Left ventricle myocardium inferior (tissue), 1 donor: ENCODE data around the gene NUAK1. TPM values are rescaled to one million over a fixed set of nuclear protein-coding genes. Genes with fewer than 3 reads are reported as not detected.

Source experiments
- DNase-seq: peaks from one replicate; pipeline ENCODE4 v3.0.0-alpha.2; 2020
- H3K27ac ChIP-seq: fragments of 200-600 bp; replicated peaks from 2 replicates; pipeline ENCODE4 v1.8.0; 2021
- H3K27me3 ChIP-seq: fragments of 200-600 bp; 2 replicates; pipeline ENCODE4 v1.8.0; 2021; ENCODE audit warnings: low read depth
- H3K36me3 ChIP-seq: fragments of 200-600 bp; 2 replicates; pipeline ENCODE4 v1.8.0; 2021
- H3K4me1 ChIP-seq: fragments of 200-600 bp; 2 replicates; pipeline ENCODE4 v1.8.0; 2021
- H3K4me3 ChIP-seq: fragments of 200-600 bp; 2 replicates; pipeline ENCODE4 v1.8.0; 2021; ENCODE audit warnings: mild to moderate bottlenecking, moderate library complexity
- H3K9me3 ChIP-seq: fragments of 200-600 bp; replicated peaks from 2 replicates; pipeline ENCODE4 v1.8.0; 2021
- intact Hi-C: fragments of 100-400 bp; cut with micrococcal nuclease; formaldehyde crosslinking; loops from one replicate; pipeline ENCODE4 v1.11.0; 2022
- total RNA-seq: library from RNA; stranded (reverse); fragmentation: NEBNext Ultra II Directional; extraction: Animal tissue kit (Norgen Biotek cat#: 25700); gene quantifications from one replicate; pipeline ENCODE4 v1.2.1, GENCODE V29; 2021
- TF ChIP-seq, protein P1 (sequence below): fragments of 200-600 bp; IDR thresholded peaks from 2 replicates; pipeline ENCODE4 v1.8.0; 2021; ENCODE audit warnings: antibody characterized with exemption, mild to moderate bottlenecking, borderline replicate concordance
- donor health status: DM: no; HTN: yes; CAD: no; lungs with severe emphysema.

NUAK1 gene
- total RNA-seq, 1 donor from 2014 or later, result 42.1 TPM

DNA sequence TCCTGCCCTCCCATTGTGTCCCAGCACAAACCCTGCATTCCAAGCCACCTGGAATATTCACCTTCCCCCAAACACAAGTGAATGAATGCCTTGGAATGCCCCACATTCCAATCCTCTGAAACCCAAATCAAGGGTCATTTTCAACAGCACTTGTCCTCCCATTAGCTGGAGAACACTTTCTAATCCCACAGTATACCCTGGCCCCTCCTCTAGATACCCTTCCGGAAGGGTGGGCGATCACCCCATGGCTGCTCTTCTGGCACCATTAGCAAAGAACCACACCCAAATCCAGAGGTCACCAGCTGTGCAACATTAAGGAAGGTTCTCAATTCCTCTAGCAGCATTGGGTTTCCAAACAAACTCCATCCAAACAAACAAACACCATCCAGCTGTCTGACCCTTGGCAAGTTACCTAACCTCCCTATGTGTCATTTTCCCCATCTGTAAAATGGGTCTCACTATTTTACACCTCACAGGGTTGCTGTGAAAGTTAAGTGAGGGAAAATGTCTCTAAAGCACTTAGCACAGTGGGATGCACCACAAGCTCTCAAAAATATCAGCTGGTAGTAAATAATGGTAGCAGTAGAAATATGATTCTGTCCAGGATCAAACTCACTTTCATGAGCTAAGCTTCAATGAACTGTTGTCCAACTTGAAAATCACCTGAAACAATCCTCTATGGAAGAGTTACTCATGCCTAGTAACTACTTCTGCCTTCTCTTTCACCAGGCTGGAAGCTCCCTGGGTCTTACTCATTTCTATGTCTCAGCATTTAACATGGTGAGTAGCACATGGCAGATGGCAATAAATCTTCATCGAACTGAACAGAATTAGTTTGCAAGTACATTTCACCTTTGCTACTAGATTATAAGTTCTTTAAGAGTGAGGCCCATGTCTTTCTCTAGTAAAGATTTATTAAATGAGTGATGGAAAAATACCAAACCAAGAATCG lies 5.3 kb downstream of the NUAK1 start:
- no peaks in the 10 kb centered on the region for H3K36me3 ChIP-seq
- no peaks in the 10 kb centered on the region for H3K9me3 ChIP-seq
- H3K27me3 ChIP-seq, result no peaks in the 10 kb centered on the region
- intact Hi-C loops, result no loop called here
- peak overlapping the region; percentile 98 for H3K27ac ChIP-seq
- H3K4me3 ChIP-seq, result peak overlapping the region; percentile 95
- TF ChIP-seq, protein P1, sequence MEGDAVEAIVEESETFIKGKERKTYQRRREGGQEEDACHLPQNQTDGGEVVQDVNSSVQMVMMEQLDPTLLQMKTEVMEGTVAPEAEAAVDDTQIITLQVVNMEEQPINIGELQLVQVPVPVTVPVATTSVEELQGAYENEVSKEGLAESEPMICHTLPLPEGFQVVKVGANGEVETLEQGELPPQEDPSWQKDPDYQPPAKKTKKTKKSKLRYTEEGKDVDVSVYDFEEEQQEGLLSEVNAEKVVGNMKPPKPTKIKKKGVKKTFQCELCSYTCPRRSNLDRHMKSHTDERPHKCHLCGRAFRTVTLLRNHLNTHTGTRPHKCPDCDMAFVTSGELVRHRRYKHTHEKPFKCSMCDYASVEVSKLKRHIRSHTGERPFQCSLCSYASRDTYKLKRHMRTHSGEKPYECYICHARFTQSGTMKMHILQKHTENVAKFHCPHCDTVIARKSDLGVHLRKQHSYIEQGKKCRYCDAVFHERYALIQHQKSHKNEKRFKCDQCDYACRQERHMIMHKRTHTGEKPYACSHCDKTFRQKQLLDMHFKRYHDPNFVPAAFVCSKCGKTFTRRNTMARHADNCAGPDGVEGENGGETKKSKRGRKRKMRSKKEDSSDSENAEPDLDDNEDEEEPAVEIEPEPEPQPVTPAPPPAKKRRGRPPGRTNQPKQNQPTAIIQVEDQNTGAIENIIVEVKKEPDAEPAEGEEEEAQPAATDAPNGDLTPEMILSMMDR, result no peak
- no peak for DNase-seq
- peaks cover 97% of the 10 kb centered on the region for H3K4me1 ChIP-seq

DNA sequence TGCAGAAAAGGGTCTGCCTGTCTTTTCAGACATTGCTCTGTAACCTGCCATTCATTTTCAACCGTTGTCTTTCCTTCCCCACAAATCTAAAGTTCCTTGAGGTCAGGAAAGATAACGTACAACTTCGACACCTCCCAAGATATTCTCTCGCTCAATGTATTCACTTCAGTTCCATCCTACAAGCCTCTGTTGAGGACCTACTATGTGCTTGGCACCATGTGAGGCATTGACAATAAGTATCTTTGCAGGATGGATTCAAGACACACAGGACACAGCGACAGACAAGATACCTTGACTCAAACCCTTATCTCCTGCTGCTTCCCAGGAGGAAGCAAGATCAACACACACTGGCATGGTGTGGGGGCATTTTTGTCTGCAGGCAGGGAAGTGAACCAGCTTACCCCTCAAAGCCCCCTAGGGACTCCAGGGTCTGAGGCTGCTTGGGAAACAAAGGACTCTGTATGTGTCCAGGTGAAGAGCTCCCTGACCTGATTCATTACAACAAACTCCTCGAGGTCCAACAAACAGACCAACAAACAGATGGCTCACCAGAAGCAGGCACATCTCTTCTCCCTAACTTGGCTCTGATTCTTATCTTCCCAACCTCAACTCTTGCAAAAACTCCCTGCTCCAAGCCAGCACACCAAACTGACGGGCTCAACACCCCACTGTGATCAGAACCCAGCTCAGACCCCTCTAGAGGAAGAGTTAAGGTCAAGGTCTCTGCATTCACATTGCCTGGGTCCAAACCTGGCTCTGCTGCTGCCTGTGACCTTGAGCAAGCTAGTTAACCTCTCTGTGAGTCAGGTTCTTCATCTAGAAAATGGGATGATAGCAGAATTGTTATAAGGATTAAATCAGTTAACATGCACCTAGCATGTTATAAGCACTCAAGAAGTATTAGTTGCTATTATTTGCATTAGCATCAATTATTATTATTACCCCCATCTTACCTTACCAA lies 6.3 kb downstream of the NUAK1 start:
- intact Hi-C loops, result no loop called here
- Histone ChIP-seq H3K36me3 (no peaks in the 10 kb centered on the region), H3K27ac (peak overlapping the region; percentile 98), H3K4me3 (peak overlapping the region; percentile 95), H3K9me3 (no peaks in the 10 kb centered on the region), H3K4me1 (peaks cover 97% of the 10 kb centered on the region), H3K27me3 (no peaks in the 10 kb centered on the region)
- TF ChIP-seq, protein P1, result no peak
- no peak for DNase-seq

DNA sequence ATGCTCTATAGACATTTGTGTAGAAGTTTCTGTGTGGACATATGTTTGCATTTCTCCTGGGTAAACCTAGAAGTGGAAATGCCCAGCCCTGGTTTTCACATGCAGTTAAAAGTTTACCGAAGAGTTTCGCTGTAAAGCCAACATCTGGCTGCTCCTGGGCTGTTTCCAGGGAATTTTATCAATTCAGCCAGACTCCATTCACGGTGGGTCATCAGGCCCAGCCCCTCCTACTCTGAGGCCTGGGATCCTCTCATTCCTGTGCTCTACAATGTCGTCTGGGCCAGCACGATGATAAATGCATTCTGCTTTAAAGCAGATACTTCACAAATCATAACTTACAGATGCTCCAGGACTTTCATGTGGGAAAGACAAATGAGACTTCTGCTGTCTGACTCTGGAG lies 7.1 kb downstream of the NUAK1 start:
- Histone ChIP-seq H3K27ac (peak overlapping the region; percentile 98), H3K4me3 (peak overlapping the region; percentile 21), H3K27me3 (no peaks in the 10 kb centered on the region), H3K4me1 (peaks cover 98% of the 10 kb centered on the region), H3K9me3 (no peaks in the 10 kb centered on the region), H3K36me3 (no peaks in the 10 kb centered on the region)
- intact Hi-C loops, result no loop called here
- TF ChIP-seq, protein P1, result no peak
- DNase-seq, result no peak

DNA sequence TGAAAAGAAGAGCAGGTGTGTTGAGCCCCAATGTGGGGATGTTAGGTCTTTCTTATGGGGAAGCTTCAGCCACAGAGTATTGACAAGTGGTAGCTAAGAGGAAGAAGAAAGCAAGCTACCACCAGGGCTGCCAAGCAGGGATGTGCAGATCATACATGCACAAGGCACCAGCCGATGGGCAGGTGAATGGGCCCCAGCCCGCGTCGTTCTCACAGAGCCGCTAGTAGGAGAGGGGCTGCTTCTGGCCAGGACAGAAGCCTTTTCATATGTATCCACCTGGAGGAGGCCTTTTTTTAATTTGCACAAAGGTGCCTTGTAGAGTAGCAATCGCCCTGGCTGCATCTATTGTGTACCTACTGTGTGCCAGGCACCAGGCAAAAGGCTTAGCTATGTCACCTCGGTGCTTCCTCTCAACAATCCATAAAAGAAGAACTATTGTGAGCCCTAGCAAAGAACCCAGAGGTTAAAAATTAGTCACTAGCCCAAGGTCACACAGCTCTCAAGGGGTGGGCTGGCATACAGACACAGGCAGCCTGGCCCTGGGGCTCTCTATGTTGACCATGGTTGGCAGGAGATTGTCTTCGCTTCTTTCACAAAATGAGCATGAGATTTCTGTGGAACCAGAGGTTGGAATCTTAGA lies 8.2 kb downstream of the NUAK1 start:
- Histone ChIP-seq H3K27ac (peak overlapping the region; percentile 98), H3K4me3 (no peak overlapping the region), H3K36me3 (no peaks in the 10 kb centered on the region), H3K27me3 (no peaks in the 10 kb centered on the region), H3K4me1 (peaks cover 100% of the 10 kb centered on the region), H3K9me3 (no peaks in the 10 kb centered on the region)
- DNase-seq, result no peak
- intact Hi-C loops, result no loop called here
- TF ChIP-seq, protein P1, result no peak
